Activated naive CD4-positive, alpha-beta T cell treated with anti-CD3 and anti-CD28 coated beads, Interleukin-2, amount 10 ng/mL, durations not matched to agents 7 days and 5 days (primary cell): Measurements from ENCODE around the gene ALDOC.

Experiments
- CTCF ChIA-PET: fragments of 350-600 bp; sonication (Branson Sonifier 250); formaldehyde crosslinking; loops from one replicate; lab custom pipeline; 2021; ENCODE audit warnings: antibody characterized with exemption; lab: Charles Lee
- DNase-seq: peaks from one replicate; pipeline ENCODE4 v3.0.0-alpha.2; 2020
- H3K27ac Mint-ChIP-seq: one replicate; pipeline ENCODE4 v1.8.0; 2021; ENCODE audit warnings: mild to moderate bottlenecking, moderate library complexity, mixed read lengths
- H3K27me3 Mint-ChIP-seq: one replicate; pipeline ENCODE4 v1.8.0; 2021; ENCODE audit warnings: mild to moderate bottlenecking, mixed read lengths
- H3K36me3 Mint-ChIP-seq: one replicate; pipeline ENCODE4 v1.8.0; 2021; ENCODE audit warnings: mixed read lengths
- H3K4me1 Mint-ChIP-seq: one replicate; pipeline ENCODE4 v1.8.0; 2021; ENCODE audit warnings: mixed read lengths
- H3K4me3 Mint-ChIP-seq: one replicate; pipeline ENCODE4 v1.8.0; 2021; ENCODE audit warnings: mild to moderate bottlenecking, moderate library complexity, mixed read lengths
- H3K9me3 Mint-ChIP-seq: one replicate; pipeline ENCODE4 v1.8.0; 2021; ENCODE audit warnings: mixed read lengths

The ALDOC gene

DNA sequence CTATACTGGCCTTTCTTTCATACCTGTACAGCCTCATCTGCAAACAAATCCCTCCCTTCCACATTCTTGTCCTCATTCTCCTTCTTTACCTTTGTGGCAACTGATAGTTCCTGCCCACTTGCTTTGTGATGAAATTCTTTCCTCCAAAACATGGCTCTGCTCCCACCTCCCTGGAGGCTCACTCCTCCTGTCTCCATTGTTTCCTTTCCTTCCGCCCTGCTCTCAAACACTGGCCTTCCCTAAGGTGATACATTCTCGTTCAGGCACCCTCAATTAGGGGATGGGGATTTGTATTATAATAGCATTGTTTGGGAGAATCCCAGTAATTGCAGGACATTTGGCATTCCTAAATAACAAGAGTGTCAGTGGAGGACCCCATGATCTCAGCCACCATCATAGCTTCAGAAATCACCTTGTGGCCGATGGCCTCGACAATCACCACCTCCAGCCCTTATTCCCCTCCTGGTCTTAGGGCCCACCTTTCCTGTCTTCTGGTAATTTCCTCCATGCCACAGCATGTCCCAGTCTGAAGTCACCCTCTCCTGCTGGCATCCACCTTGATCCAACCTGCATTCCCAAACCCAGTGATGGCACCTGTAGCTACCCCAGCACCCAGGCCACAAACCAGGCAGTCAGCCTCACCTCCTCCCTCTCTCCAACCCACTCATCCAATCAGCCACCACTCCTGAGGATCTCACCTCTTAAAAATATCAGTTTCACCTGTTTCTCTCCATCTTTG, 32.1 kb downstream of the ALDOC start:
- H3K27me3 Mint-ChIP-seq = no peaks in the 10 kb centered on the region
- H3K9me3 Mint-ChIP-seq = no peaks in the 10 kb centered on the region
- H3K27ac Mint-ChIP-seq = no peak overlapping the region
- CTCF ChIA-PET = interaction anchor here (1.0 kb wide), 1 partner anchor 9 kb away, joined by 4 read pairs; no protein-coding TSS in a partner anchor
- peaks cover 22% of the 10 kb centered on the region for H3K4me1 Mint-ChIP-seq
- no peak overlapping the region for H3K4me3 Mint-ChIP-seq
- no peak for DNase-seq
- H3K36me3 Mint-ChIP-seq = peaks cover 5% of the 10 kb centered on the region

- Mint-ChIP-seq H3K27ac (no peak overlapping the region), H3K9me3 (no peaks in the 10 kb centered on the region), H3K27me3 (no peaks in the 10 kb centered on the region), H3K36me3 (peaks cover 2% of the 10 kb centered on the region), H3K4me1 (no peaks in the 10 kb centered on the region), H3K4me3 (no peak overlapping the region)
- no peak for DNase-seq
- CTCF ChIA-PET = interaction anchor here (0.9 to 2.0 kb wide), 6 partner anchors 8 to 58 kb away, joined by 3 to 5 read pairs (median 4); no protein-coding TSS in a partner anchor
Observed at GRCh38 chr17:28541439-28541838, 35.3 kb downstream of the ALDOC start.

DNA sequence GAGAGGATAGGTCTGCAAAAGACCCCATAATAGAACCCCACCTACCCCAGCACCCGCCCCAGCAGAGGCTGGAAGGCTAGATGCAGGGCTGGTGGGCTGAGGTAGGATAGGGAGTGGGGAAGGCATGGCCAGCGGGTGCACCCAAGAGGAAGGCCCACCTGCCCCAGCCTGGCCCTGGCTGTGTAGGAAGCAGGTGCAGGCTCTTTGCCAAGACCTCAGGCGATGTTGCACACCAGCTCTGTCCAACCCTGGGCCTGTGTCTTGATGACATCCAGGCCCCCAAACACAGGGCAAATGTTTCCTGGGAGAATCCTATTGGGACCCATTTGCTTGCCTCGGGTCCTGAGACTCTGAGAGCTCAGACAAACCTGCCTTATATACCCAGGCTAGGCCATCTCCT, 36.5 kb downstream of the ALDOC start:
- CTCF ChIA-PET = interaction anchor here (0.6 to 2.0 kb wide), 12 partner anchors 9 to 411 kb away, joined by 3 to 5 read pairs (median 3); no protein-coding TSS in a partner anchor
- no peak for DNase-seq
- Mint-ChIP-seq H3K9me3 (no peaks in the 10 kb centered on the region), H3K27me3 (peaks cover 3% of the 10 kb centered on the region), H3K36me3 (no peaks in the 10 kb centered on the region), H3K4me1 (no peaks in the 10 kb centered on the region), H3K4me3 (no peak overlapping the region), H3K27ac (no peak overlapping the region)

GRCh38 chr17:28538296-28538895, 38.3 kb downstream of the ALDOC start:
- Mint-ChIP-seq H3K4me1 (no peaks in the 10 kb centered on the region), H3K9me3 (no peaks in the 10 kb centered on the region), H3K27me3 (peaks cover 3% of the 10 kb centered on the region), H3K27ac (no peak overlapping the region), H3K4me3 (no peak overlapping the region), H3K36me3 (no peaks in the 10 kb centered on the region)
- no peak for DNase-seq
- CTCF ChIA-PET = interaction anchor here (0.8 to 1.1 kb wide), 2 partner anchors 122 to 270 kb away, joined by 3 to 5 read pairs; no protein-coding TSS in a partner anchor

GRCh38 chr17:28537219-28537610, 39.5 kb downstream of the ALDOC start:
- no peaks in the 10 kb centered on the region for H3K4me1 Mint-ChIP-seq

DNA sequence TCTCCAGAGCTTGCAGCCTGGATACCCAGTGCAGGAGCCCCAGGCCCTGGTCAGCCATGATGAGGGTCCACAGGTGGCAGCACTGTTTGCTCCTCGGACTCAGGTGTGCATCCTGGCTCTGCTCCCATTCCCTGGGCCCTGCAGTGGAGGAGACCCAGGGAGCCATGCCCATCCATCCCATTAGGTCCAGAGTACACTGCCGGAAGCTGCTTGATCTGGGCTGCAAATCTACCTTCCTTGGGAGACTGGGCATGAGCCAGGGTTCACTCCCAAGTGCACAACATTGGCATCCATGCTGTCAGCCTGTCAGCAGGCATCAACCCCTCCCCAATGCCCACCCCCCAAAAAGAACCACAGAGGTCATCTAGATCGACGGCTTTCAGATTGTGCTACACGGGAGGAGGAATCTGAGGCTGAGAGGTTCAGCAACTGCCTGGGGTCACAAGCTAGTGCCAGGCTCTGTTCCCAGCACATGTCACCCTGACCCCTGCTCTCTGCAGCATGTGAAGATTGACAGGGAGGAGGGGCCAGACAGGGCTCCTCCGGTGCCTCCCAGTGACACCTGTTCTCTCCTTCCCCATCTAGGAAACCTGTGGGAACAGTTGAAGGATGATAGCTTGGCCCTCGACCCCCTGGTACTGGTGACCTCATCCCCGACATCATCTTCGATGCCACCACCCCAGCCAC, 40.0 kb downstream of the ALDOC start:
- Mint-ChIP-seq H3K9me3 (no peaks in the 10 kb centered on the region), H3K4me1 (no peaks in the 10 kb centered on the region), H3K27ac (no peak overlapping the region), H3K27me3 (peaks cover 6% of the 10 kb centered on the region), H3K4me3 (no peak overlapping the region), H3K36me3 (no peaks in the 10 kb centered on the region)
- CTCF ChIA-PET = interaction anchor here (1.2 to 3.1 kb wide), 2 partner anchors 11 to 42 kb away, joined by 3 to 12 read pairs; no protein-coding TSS in a partner anchor
- no peak for DNase-seq

More at GRCh38 chr17:28537219-28537610, 39.5 kb downstream of the ALDOC start:
- CTCF ChIA-PET = interaction anchor here (1.1 to 3.1 kb wide), 3 partner anchors 10 to 271 kb away, joined by 3 to 12 read pairs (median 3); no protein-coding TSS in a partner anchor
- Mint-ChIP-seq H3K9me3 (no peaks in the 10 kb centered on the region), H3K27me3 (peaks cover 3% of the 10 kb centered on the region), H3K36me3 (no peaks in the 10 kb centered on the region), H3K27ac (no peak overlapping the region), H3K4me3 (no peak overlapping the region)
- no peak for DNase-seq

- Mint-ChIP-seq H3K27me3 (peaks cover 15% of the 10 kb centered on the region), H3K4me1 (no peaks in the 10 kb centered on the region), H3K9me3 (no peaks in the 10 kb centered on the region), H3K27ac (no peak overlapping the region), H3K4me3 (no peak overlapping the region), H3K36me3 (no peaks in the 10 kb centered on the region)
- CTCF ChIA-PET = interaction anchor here (1.2 to 3.1 kb wide), 2 partner anchors 10 to 13 kb away, joined by 4 to 12 read pairs; no protein-coding TSS in a partner anchor
- no peak for DNase-seq
Observed at GRCh38 chr17:28534740-28535375, 41.8 kb downstream of the ALDOC start.

DNA sequence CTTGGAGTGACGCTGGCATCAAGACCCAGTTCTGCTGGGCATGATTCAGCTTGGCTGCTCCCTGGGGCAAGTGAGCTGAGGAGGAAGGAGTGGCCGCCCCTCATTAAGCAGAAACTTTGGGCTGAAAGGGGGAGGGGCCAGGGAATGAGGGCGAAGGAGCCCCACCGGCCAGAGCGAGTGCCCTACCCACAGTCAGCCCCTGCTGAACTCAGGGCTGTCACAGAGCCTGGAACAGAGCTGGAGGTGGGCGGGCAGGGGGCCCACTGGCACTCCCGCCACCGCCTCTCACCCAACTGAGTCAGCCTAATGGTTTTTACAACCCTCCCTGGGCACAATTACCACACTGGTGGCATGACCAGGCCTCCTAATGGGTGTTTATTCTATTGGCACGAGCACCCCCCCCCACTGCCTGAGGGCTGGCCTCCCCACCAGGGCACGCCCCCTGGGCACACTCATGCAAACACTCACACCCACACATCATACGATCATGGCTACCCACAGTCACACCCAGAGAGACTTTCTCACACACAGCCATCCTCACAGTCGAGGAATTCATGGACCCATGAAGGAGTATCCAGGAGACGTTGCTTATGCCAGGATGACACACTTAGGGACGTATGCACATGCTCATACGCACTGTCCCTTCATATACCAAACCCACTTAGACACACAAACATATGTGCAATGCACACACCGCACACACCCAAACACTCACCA, 43.4 kb downstream of the ALDOC start:
- Mint-ChIP-seq H3K36me3 (no peaks in the 10 kb centered on the region), H3K27me3 (peaks cover 21% of the 10 kb centered on the region), H3K4me3 (no peak overlapping the region), H3K9me3 (no peaks in the 10 kb centered on the region), H3K4me1 (no peaks in the 10 kb centered on the region), H3K27ac (no peak overlapping the region)
- DNase-seq = no peak
- CTCF ChIA-PET = no interaction called here

- CTCF ChIA-PET = interaction anchor here (1.5 kb wide), 1 partner anchor 8 kb away, joined by 5 read pairs; no protein-coding TSS in a partner anchor
- no peak for DNase-seq
- Mint-ChIP-seq H3K4me1 (no peaks in the 10 kb centered on the region), H3K4me3 (no peak overlapping the region), H3K9me3 (no peaks in the 10 kb centered on the region), H3K27me3 (peaks cover 21% of the 10 kb centered on the region), H3K27ac (no peak overlapping the region), H3K36me3 (no peaks in the 10 kb centered on the region)
Observed at GRCh38 chr17:28532050-28532960, 44.4 kb downstream of the ALDOC start.

GRCh38 chr17:28530926-28531325, 45.8 kb downstream of the ALDOC start:
- no peak for DNase-seq
- Mint-ChIP-seq H3K4me3 (no peak overlapping the region), H3K36me3 (no peaks in the 10 kb centered on the region), H3K27ac (no peak overlapping the region), H3K4me1 (no peaks in the 10 kb centered on the region), H3K9me3 (no peaks in the 10 kb centered on the region), H3K27me3 (peaks cover 21% of the 10 kb centered on the region)
- CTCF ChIA-PET = interaction anchor here (1.5 kb wide), 1 partner anchor 9 kb away, joined by 5 read pairs; no protein-coding TSS in a partner anchor

- H3K36me3 Mint-ChIP-seq = no peaks in the 10 kb centered on the region
- no peak overlapping the region for H3K4me3 Mint-ChIP-seq
- CTCF ChIA-PET = no interaction called here
- no peaks in the 10 kb centered on the region for H3K4me1 Mint-ChIP-seq
- no peaks in the 10 kb centered on the region for H3K9me3 Mint-ChIP-seq
- H3K27ac Mint-ChIP-seq = no peak overlapping the region
- peaks cover 18% of the 10 kb centered on the region for H3K27me3 Mint-ChIP-seq
- no peak for DNase-seq
Observed at GRCh38 chr17:28530250-28530649, 46.4 kb downstream of the ALDOC start.

DNA sequence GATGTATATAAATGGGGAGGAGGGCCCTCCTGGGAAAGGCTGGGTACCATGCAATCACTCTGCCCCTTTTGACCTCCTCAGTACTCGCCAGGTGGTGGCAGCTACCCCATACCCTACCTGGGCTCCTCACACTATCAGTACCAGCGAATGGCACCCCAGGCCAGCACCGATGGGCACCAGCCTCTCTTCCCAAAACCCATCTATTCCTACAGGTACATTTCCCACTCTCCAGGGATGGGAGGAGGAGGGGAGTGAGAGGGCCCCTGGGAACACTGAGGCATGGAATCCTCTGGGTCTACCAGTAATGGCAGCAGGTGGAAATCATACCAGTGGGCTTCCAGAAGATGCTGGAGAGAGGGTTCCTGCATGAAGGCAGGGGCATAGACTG, 47.7 kb downstream of the ALDOC start:
- CTCF ChIA-PET = no interaction called here
- no peaks in the 10 kb centered on the region for H3K4me1 Mint-ChIP-seq

More for the DNA sequence above, 47.7 kb downstream of the ALDOC start:
- H3K36me3 Mint-ChIP-seq = no peaks in the 10 kb centered on the region
- no peaks in the 10 kb centered on the region for H3K9me3 Mint-ChIP-seq
- H3K27me3 Mint-ChIP-seq = peaks cover 18% of the 10 kb centered on the region
- H3K4me3 Mint-ChIP-seq = no peak overlapping the region
- no peak overlapping the region for H3K27ac Mint-ChIP-seq
- DNase-seq = no peak
